GM18508 (cell line): Measurements from ENCODE around the gene TMED4.
"Not testable (repeated sequence)": the region's sequence is repeated elsewhere in the genome, so short reads cannot be mapped to it uniquely, and the experiment has no call there.

ENCODE experiments used
- ATAC-seq: cut with Tn5 transposase; IDR thresholded peaks from one replicate; pipeline ENCODE4 v1.9.1; 2021; ENCODE audit warnings: moderate number of reproducible peaks; ENCODE audit not compliant: insufficient read depth, unreplicated experiment

Gene TMED4

DNA sequence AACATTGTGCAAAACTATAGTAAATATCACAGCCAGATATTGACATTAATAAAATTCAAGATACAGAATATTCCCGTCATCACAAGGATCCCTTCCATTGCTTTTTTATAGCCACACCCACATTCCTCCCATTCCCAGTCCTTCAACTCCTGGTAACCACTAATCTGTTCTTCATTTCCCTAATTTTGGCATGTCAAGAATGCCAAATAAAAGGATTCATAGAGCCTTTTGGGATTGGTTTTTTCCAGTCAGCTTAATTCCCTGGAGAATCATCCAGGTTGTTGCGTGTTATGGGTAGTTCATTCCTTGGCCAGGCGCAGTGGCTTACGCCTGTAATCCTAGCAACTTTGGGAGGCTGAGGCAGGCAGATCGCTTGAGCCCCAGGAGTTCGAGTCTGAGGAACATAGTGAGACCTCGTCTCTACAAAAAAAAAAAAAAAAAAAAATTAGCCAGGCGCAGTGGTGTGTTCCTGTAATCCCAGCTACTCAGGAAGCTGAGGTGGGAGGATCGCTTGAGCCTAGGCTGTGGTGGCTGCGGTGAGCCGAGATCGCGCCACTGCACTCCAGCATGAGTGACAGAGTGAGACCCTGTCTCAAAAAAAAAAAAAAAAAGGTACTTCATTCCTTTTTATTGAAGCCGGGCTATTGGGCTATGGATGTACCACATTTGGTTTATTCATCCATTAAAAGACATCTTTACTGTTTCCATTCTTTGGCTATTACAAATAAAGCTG lies 27.1 kb upstream of the TMED4 start:
- ATAC-seq: no peak

DNA sequence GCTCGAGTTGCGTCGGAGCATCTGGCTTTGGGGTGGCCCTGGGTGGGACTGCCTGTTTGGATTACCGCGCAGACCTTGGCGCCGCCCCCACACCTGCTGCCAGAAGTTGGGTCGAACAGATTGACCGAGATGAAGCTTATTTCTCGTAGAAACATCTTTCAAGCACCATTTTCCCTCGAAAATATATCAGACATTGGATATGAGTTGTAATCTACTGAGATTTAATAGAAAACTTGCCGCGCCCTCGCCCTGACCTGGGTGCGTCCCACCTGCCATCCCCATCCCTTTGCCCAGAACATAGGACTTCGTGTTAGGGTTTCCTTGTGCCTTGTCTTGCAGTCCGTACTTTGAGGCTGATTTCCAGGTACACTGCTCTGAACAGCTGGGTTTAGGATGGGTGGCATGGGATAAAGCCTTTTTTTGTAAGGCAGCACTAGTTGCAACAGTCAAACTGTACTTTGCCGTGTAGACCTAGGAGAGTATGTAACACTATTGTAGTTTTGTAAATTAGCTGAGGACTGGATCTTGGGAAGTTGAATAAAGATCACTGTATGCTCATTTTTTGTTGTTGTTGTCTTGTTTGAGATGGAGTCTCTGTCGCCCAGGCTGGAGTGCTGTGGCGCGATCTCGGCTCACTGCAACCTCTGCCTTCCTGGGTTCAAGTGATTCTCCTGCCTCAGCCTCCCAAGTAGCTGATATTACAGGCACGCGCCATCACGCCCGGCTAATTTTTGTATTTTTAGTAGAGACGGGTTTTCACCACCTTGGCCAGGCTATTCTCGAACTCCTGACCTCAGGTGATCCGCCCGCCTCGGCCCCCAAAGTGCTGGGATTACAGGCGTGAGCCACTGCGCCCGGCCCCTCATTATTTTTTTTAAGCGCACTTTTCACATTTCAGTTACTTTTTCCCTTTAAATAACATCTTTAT lies 25.4 kb upstream of the TMED4 start:
- ATAC-seq: no peak

DNA sequence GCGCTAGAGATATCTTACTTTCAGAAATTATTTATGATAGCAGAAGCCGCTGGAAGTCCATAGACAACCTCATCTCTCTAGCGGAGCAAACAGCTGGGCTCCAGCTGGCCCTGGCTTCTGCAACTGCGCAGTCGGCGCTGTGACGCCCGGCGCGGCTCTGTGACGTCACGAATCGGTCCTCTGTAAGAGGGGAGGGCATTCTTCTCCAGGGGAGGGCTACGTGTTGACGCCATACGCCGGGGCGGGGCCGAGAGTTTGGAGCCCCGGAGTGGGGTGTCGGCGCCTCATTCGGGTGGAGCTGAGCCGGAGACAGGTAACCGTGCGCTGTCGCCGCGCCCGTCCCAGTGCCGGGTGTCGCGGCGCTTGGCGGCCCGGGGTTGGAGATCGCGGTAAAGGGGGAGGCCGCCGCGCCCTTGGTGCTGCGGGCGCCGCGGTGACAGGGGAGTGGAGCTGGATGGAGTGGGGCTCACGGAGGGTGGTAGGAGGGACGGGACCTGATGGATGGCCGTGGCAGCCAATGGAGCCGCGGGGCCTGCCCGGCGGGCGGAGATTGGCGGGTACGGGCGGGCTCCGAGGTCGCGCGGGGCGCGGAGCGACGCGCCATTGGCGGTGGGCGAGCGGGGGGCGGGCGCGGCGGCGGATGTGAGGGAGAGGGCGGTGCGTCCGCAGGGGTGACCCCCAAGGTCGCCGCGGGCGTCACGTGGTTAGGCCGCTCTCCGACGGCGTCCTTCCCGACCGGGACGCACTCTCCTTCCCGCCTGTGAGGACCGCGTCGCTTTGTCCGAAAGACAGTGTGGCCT lies 24.5 kb upstream of the TMED4 start, which contains the start of gene OGDH:
TSS of gene OGDH (plus strand) at position 287 of the 800 bp plus-strand sequence. CDS start 17,717 bp downstream, outside the sequence.
- peak; percentile 89 for ATAC-seq

DNA sequence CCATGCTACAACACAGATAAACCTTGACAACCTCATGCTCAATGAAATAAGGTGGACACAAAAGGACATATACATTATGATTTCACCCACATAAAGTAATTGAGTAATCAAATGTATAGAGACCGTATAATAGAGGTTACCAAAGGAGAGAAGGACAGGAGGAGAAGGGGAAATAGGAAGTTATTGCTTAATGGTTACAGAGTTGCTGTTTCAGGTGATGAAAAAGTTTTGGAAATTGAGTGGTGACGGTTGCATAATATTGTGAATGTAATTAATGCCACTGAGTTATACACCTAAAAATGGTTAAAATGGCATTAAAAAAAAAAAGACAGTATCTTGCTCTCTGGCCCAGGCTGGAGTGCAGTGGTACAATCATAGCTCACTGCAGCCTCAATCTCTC lies 22.9 kb upstream of the TMED4 start:
- ATAC-seq: no peak

DNA sequence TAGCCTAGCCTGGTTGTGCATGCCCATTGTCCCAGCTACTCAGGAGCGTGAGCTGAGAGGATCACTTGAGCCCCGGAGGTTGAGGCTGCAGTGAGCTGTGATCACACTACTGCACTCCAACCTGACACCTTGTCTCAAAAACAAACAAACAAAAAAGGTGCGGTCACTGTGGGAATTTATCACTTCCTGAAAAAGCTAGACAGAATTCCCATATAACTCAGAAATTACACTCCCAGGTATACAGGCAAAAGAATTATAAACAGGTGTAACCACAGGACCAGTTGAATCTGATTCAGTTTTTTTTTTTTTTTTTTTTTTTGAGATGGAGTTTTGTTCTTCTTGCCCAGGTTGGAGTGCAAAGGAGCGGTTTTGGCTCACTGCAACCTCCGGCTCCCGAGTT lies 21.2 kb upstream of the TMED4 start:
- ATAC-seq: no peak

DNA sequence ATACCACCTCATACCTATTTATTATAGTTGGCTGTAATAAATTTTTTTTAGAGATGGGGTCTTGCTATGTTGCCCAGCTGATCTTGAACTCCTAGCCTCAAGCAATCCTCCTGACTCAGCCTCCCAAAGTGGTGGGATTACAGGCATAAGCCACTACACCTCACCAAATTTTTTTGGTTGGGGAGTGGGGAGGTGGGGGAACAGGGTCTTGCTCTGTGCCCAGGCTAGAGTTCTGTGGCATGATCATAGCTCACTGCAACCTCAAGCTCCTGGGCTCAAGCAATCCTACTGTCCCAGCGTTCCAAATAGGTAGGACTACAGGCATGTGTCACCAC lies 20.5 kb upstream of the TMED4 start:
- ATAC-seq: no peak

DNA sequence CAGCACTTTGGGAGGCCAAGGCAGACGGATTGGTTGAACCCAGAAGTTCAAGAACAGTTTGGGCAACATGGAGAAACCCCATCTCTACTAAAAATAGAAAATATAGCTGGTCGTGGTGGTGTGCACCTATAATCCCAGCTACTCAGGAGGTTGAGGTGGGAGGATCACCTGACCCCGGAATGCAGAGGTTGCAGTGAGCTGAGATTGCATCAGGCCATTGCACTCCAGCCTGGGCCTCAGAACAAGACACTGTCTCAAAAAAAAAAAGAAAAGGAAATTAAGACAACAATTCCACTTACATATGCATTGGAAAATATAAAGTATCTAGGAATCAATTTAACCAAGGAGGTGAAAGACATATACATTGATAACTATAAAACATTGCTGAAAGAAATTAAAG lies 17.2 kb upstream of the TMED4 start:
- ATAC-seq: no peak

DNA sequence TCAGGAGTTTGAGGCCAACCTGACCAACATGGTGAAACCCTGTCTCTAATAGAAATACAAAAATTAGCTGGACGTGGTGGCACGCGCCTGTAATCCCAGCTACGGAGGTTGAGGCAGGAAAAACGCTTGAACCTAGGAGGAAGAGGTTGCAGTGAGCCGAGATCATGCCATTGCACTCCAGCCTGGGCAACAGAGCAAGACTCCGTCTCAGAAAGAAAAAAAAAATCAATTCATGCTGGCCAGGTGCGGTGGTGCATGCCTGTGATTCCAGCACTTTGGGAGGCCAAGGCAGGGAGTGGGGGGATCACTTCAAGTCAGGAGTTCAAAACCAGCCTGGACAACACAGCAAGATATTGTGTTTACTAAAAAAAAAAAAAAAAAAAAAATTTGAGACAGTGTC lies 15.2 kb upstream of the TMED4 start:
- not testable (repeated sequence) for ATAC-seq

DNA sequence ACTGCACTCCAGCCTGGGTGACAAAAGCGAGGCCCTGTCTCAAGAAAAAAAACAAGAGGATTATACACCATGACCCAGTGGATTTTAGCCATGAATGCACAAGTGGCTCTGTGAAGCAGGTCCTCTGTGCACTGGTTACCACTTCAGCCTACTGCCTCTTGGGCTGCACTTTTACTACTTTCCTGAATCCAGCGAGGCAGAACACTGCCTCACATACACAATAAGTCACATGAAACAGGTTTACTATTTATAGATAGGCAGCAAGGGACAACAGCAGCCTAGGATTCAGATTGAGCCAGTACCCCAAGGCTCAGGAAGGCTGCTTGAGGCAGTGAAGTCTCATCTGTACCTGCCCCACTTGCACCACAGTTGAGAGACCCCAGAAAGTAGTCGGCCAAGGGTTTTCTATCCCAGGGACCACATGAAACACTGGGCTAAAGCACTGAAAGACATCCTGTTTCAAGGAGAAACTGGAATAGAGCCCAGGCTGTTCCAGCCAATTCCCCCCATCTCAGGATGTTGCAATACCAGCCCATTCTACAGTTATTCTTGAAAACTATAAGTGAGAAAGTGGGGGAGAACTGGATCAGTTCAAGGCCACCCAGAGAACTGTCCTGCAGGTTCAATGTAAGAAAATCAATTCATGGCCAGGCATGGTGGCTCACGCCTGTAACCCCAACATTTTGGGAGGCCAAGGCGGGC lies 14.1 kb upstream of the TMED4 start:
- no peak for ATAC-seq

DNA sequence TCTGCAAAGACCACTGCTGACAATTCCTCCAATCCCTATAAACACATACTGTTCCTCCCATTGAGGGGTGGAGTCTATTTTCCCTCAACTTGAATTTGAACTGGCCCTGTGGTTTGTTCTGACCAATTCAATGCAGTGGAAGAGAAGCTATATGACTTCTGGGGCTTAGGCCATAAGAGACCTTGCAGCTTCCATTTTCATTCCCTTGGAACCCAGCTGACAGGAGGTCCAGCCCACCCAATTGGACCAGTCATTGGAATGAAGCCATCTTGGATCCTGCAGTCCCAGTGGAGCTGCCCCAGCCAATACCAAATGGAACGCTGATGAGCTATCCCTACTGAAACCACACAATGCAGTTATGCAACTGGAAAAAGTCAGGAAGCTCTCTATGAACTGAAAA lies 8.9 kb upstream of the TMED4 start:
- ATAC-seq: no peak

DNA sequence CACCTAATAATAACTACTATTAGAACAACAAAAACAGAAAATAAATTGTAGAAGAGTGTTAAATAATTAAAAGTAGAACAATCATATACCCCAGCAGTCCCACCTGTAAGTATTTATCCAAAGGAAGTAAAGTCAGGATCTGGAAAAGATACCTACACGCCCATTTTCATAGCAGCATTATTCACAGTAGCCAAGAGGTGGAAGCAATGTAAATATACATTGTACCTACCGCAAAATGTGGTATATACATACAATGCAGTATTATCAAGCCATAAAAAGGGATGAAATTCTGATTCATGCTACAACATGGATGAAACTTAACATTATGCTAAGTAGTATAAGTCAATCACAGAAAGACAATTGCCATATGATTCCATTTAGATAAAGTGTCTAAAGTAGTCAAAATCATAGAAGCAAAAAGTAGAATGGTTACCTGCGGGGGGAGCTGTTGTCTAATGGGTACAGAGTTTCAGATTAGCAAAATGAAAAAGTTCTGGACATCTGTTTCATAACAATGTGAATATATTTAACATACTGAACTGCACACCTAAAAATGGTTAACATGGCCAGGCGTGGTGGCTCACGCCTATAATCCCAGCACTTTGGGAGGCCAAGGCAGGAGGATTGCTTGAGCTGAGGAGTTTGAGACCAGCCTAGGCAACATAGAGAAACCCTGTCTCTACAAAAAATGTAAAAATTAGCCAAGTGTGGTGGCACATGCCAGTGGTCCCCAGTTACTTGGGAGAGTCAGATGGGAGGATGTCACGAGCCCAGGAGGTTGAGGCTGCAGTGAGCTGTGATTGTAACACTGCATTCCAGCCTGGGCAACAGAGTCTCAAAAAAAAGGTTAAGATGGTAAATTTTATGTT lies 6.0 kb upstream of the TMED4 start:
- no peak for ATAC-seq

DNA sequence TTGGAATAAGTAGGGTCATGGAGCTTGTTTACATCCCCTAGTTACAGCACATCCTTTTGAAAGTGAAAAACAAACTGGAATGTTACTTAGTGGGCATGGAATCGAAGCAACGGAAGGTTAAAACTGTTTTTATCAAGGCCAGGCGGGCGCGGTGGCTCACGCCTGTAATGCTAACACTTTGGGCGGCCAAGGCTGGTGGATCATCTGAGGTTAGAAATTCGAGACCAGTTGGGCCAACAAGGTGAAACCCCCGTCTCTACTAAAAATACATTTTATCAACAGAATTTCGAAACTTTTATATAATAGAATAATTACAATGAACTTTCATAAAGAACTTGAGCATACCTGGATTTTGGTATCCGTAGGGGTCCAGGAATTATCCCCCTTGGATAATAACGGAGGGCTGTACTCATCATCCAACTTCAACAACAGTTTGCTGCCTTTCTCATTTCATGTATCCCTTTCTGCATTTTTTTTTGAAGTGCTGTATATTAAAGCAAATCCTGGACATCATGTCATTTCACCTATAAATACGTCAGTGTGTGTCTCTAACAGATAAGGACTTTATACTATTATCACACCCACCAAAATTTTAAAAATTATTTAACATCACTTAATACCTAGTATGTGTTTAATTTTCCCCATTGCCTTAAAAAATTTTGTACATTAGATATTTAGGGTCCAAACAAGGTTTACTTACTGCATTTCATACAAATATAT lies 1.3 kb upstream of the TMED4 start:
- no peak for ATAC-seq

DNA sequence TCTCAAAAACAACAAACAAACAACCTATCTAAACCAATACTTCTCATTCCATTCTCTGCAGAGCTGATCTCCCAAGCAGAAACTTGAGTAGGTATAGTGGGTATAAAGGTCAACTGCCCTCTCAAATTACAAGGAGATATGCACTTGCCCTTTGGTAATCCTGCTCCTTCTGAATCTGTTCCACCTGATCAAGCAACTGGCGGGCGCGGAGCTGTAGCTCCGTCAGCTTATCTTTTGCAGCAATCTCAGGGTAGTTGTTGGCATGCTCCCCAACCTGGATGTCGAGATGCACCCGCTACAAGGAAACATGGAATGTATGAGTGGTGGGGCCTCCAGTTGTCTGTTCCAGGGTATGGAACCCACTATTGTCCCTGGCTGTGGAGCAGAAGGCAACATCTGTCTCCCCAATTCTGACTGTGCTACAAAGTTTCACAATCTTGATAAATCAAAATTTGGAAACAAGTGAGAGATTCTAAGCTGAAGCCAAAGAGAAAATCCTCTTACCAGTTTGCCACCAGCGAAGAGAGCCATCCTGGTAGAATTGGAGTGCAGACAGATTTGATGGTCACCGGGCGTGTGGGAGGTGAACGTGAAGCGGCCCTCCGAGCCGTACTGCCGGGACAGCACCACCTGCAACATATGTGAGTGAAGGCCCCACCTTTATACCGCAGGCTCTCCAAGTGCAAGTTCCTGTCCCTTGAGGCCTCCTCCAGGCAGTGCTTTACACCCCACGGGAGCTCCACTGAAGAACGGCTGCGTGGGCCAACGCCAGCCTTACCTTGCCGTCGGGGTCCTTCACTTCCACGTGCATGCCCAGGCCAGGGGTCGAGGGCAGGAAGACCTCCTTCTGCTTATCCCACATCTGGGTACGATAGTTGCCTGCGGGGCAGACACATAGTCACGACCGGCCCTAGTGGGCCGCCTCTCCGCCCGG lies 819 bp downstream of the TMED4 start:
- peak; percentile 10 for ATAC-seq

DNA sequence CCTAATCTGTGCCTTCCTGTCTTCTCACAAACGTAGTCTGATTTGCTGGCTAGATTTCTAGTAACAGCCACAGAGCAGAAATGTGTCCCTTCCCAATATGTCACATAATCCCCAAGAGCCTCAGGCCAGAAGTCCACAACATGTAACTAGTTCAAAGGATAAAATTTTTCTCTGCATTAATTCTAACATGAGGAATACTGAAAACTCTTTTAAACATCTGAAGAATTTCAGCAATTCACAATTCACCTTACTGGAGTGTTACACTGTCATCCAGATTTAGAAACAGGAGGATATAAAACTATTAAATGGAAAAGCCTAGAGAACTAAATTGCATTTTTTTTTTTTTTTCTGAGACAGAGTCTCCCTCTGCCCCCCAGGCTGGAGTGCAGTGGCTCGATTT lies 5.8 kb downstream of the TMED4 start:
- no peak for ATAC-seq

DNA sequence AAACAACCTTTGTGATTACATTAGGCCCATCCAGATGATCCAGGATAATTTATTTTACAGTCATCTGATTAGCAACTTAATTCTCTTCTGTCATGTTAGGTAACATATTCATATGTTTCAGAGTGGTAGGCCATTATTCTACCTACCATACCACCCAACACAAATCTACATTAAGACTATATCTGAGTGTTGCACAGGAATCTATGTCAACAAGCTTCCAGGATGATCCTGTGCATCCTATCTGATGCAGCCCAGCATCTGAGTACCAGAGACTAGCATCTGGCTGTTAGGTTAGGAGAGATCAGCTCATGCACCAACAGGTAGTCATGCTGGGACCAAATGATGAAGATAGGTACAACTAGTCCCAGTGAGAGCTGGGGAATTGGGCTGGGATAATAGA lies 7.0 kb downstream of the TMED4 start:
- no peak for ATAC-seq

DNA sequence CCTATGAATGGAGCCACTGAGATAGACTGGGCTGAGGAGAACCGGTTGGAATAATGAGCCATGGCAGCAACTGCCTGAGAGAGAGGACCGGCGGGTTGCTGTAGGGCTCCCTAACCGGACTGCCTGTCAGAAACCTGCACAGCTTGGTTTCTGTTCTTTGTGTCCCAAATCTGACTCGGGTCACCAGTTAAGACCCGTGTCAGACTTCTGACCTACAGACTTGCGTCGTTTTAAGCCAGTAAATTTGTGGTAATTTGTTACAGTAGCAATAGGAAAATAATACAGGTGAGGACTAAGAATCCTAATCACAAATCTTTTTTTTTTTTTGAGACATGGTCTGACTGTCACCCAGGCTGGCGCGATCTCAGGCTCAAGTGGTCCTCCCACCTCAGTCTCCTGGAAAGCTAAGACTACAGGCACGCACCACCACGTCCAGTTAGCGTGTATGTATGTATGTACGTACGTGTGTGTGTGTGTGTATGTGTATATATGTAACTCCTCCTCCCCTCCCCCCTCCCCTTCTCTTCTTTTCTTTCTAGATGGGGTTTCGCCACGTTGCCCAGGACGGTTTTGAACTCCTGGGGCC lies 7.7 kb downstream of the TMED4 start:
- ATAC-seq: no peak
